WTC11 (cell line): ENCODE results near the gene ADI1.

Experiments used
- AR ChIP-seq: fragments of 250-450 bp; sonication (Bioruptor Pico); IDR thresholded peaks from 2 replicates; pipeline ENCODE4 v1.9.0; 2021; ENCODE audit warnings: mild to moderate bottlenecking
- ATF3 ChIP-seq: sonication (generic); formaldehyde crosslinking; conservative IDR thresholded peaks from 2 replicates; pipeline ENCODE4 v1.8.1; 2022; ENCODE audit warnings: mild to moderate bottlenecking, missing genetic modification reagents
- CREB1 ChIP-seq: sonication (generic); formaldehyde crosslinking; IDR thresholded peaks from 2 replicates; pipeline ENCODE4 v1.8.0; 2023; ENCODE audit warnings: mild to moderate bottlenecking, missing genetic modification reagents
- CTCF ChIP-seq: fragments of 200-600 bp; IDR thresholded peaks from 2 replicates; pipeline ENCODE4 v1.8.0; 2022; ENCODE audit warnings: antibody characterized with exemption
- ETV6 ChIP-seq: sonication (generic); formaldehyde crosslinking; IDR thresholded peaks from 2 replicates; pipeline ENCODE4 v1.8.1; 2022; ENCODE audit warnings: mild to moderate bottlenecking, missing genetic modification reagents
- GABPB1 ChIP-seq: sonication (generic); formaldehyde crosslinking; IDR thresholded peaks from 2 replicates; pipeline ENCODE4 v1.8.1; 2023; ENCODE audit warnings: mild to moderate bottlenecking, missing genetic modification reagents
- JAZF1 ChIP-seq: fragments of 250-450 bp; sonication (Bioruptor Pico); IDR thresholded peaks from 2 replicates; pipeline ENCODE4 v1.9.0; 2021; ENCODE audit warnings: moderate library complexity, mild to moderate bottlenecking, inconsistent platforms
- JUN ChIP-seq: sonication (generic); formaldehyde crosslinking; IDR thresholded peaks from 2 replicates; pipeline ENCODE4 v1.8.0; 2023; ENCODE audit warnings: mild to moderate bottlenecking, missing genetic modification reagents
- MAX ChIP-seq: sonication (generic); formaldehyde crosslinking; IDR thresholded peaks from 2 replicates; pipeline ENCODE4 v1.8.0; 2022; ENCODE audit warnings: mild to moderate bottlenecking, missing genetic modification reagents
- TEAD4 ChIP-seq: sonication (generic); formaldehyde crosslinking; IDR thresholded peaks from 2 replicates; pipeline ENCODE4 v1.8.0; 2022; ENCODE audit warnings: mild to moderate bottlenecking, missing genetic modification reagents
- USF2 ChIP-seq: sonication (generic); formaldehyde crosslinking; IDR thresholded peaks from 2 replicates; pipeline ENCODE4 v1.8.1; 2023; ENCODE audit warnings: mild to moderate bottlenecking, missing genetic modification reagents, moderate library complexity
- ZBTB21 ChIP-seq: sonication (generic); formaldehyde crosslinking; IDR thresholded peaks from 2 replicates; pipeline ENCODE4 v1.8.1; 2023; ENCODE audit warnings: mild to moderate bottlenecking, missing genetic modification reagents, borderline replicate concordance
- ZNF138 ChIP-seq: sonication (generic); formaldehyde crosslinking; conservative IDR thresholded peaks from 2 replicates; pipeline ENCODE4 v1.8.1; 2022; ENCODE audit warnings: mild to moderate bottlenecking, moderate library complexity, missing genetic modification reagents
- ZNF263 ChIP-seq: sonication (generic); formaldehyde crosslinking; IDR thresholded peaks from 2 replicates; pipeline ENCODE4 v1.8.1; 2022; ENCODE audit warnings: low read depth, mild to moderate bottlenecking, moderate library complexity, missing genetic modification reagents

- TF ChIP-seq CREB1 (CRISPR knock-in tag) (no peak), JAZF1 (CRISPR knock-in tag) (no peak), CTCF (no peak), ZBTB21 (no peak), ZNF263 (no peak), ATF3 (CRISPR knock-in tag) (no peak), USF2 (no peak), TEAD4 (CRISPR knock-in tag) (no peak), MAX (CRISPR knock-in tag) (no peak), GABPB1 (no peak), JUN (CRISPR knock-in tag) (no peak), ETV6 (no peak), ZNF138 (no peak), AR (CRISPR knock-in tag) (no peak)
These were observed 35.1 kb downstream of the ADI1 start for GRCh38 chr2:3483986-3484960.
